HG03135 (cell line): ENCODE results near the gene BRWD1.
"Not testable (repeated sequence)": the region's sequence is repeated elsewhere in the genome, so short reads cannot be mapped to it uniquely, and the experiment has no call there.

Experiments
- ATAC-seq: cut with Tn5 transposase; IDR thresholded peaks from one replicate; pipeline ENCODE4 v1.9.1; 2021; ENCODE audit warnings: mild to moderate bottlenecking, moderate library complexity; ENCODE audit not compliant: unreplicated experiment

Gene BRWD1

GRCh38 chr21:39178421-39178820 lies 135.0 kb downstream of the BRWD1 start:
- no peak for ATAC-seq

- ATAC-seq = no peak
Observed at GRCh38 chr21:39176271-39176709, 137.1 kb downstream of the BRWD1 start.

GRCh38 chr21:39175665-39176064 lies 137.8 kb downstream of the BRWD1 start:
- ATAC-seq = no peak

- no peak for ATAC-seq
Observed at GRCh38 chr21:39175154-39175553, 138.3 kb downstream of the BRWD1 start.

DNA sequence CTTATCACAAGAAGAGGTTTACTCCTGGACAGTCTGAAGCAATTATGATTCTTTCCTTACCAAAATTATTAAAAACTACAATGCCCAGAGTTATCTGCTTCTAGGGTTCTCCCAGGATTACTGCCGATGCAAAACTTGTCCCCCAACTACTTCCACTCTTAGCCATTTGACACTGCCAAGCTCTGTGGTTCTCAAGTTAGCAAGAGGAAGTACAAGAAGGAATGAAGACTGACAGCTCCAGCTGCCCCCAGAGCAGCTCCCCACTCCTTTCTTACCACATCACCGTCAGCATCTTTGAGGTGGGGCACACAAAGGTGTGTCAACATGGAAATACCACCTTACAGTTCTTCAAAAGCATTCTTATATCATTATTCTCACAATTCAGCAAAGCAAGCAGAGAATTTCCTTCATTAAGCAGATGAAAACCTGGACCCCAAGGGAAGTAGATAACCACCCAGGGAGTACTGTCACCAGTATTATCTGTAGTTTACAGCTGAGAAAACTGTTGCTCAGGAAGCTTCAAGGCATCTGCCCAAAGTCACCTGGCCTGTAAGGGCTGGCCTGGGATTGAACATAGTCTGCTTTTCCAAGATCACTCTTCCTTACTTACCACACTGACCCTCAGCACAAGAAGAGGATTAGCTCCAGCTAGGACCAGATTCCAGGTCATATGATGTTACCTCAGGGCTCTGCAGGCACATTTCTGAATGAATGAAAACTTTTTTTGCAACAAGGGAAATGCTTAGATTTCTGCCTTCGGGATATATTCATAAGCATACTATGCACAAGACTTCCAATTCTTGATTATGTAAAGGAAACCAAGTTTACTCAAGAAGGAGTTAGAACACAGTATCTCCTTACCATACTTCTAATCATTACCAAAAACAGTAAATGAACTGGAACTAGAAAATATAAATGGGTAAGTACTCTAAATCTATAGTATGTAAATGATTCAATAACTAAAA lies 139.4 kb downstream of the BRWD1 start:
- ATAC-seq = no peak

GRCh38 chr21:39169906-39170305 lies 143.5 kb downstream of the BRWD1 start:
- no peak for ATAC-seq

DNA sequence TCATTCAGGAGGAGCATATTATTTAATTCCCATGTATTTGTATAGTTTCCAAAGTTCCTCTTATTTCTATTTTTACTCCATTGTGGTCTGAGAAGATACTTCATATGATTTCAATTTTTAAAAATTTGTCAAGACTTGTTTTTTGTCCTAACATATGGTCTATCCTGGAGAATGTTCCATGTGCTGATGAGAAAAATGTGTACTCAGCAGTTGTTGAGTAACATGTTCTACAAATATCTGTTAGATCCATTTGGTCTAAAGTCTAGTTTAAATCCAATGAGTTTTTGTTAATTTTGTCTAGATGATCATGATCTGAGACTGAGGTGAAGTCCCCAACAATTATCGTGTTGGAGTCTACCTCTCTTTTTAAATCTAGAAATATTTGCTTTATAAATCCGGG lies 144.6 kb downstream of the BRWD1 start:
- no peak for ATAC-seq

DNA sequence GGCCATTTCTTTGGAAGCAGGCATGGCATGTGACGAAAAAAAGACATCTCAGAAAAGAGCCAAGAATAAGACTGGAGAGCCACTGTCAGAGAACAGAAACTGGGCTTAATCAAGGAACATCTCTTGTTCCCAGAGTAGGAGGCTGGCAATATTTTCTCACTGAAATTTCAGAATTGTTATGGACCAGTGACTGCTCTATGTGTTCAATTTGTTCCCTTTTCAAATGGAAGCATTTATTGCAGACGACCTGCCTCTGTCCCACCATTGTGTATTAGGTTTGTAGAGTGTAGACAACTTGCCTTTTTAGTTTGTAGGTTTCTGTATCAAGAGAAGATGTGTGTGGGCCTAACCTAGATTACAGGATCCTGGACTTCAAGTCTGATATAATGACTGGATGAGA lies 148.9 kb downstream of the BRWD1 start:
- ATAC-seq = no peak

DNA sequence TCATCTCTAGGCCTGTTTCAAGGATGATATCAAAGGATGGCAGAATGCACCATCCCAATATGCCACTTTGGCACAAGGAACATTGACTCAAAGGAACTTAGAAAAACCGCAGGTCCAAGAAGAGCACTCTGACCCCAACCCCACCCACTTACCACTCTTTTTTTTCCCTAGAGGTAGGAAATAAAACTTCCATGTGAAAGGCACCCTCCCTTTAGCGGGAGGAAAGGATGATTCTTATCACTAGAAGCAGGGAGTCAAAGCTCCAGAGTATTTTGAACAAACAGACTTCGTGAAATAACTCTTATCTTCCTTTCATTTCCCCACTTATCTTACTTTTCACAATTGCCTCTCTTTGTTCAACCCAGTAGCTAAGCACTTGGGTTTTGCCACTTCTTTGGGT lies 152.4 kb downstream of the BRWD1 start:
- ATAC-seq = no peak

- ATAC-seq = no peak
Observed at GRCh38 chr21:39159342-39160063, 153.9 kb downstream of the BRWD1 start.

- ATAC-seq = not testable (repeated sequence)
Observed at GRCh38 chr21:39157241-39157640, 156.2 kb downstream of the BRWD1 start.

DNA sequence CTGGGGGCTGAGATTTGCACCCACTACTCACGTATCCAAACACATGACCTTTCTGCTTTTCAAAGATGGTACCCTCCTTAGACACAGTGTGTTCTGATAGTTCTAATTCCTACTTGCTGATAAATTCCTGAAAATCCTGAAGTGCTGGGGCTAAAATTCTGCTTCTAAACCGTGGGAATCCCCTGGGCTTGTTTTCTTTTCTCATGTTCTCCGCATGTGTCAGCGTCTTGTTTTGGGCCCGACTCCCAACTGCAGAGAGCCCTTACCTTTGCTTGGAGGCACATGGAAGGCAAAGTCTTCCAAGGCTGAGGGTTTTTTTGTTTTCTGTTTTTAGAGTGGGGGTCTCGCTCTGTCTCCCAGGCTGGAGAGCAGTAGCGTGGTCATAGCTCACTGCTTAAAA lies 157.4 kb downstream of the BRWD1 start:
- no peak for ATAC-seq

- no peak for ATAC-seq
Observed at GRCh38 chr21:39155578-39155977, 157.9 kb downstream of the BRWD1 start.

- ATAC-seq = no peak
Observed at GRCh38 chr21:39153842-39154241, 159.6 kb downstream of the BRWD1 start.

- ATAC-seq = no peak
Observed at GRCh38 chr21:39153373-39153772, 160.1 kb downstream of the BRWD1 start.

GRCh38 chr21:39152271-39152670 lies 161.2 kb downstream of the BRWD1 start:
- no peak for ATAC-seq

- no peak for ATAC-seq
Observed at GRCh38 chr21:39150877-39151276, 162.6 kb downstream of the BRWD1 start.

GRCh38 chr21:39150316-39150715 lies 163.1 kb downstream of the BRWD1 start:
- no peak for ATAC-seq

DNA sequence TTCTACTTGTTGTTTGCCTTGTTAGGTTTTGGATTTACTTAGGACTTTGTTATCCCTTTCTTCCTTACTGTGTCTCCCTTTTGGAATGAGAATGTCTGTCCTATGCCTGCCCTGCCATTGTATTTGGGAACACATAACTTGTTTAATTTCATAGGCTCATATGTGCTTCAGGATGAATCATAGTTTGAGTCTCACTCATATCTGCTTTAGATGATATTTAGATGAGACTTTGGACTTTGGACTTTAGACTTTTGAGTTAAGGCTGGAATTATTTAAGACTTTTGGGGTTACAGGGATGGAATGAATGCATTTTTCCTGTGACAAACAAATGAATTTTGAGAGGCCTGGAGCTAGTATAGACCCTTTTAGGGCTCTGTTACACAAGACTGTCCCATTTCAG lies 163.6 kb downstream of the BRWD1 start:
- no peak for ATAC-seq

DNA sequence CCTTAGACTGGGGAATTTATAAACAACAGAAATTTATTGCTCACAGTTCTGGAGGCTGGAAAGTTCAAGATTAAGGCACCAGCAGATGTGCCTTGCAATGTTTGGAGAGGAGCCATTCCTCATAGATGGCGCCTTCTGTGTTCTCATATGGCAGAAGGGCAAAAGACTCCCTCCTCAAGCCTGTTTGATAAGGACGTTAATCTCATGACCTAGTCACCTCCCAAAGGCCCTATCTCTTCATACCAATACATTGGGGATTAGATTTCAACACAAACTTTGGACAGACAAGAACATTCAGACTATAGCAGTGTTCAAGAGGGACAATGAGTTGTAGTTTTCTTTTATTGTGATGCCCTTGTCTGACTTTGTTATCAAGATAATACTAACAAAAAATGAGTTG lies 164.5 kb downstream of the BRWD1 start:
- no peak for ATAC-seq

GRCh38 chr21:39144191-39144590 lies 169.2 kb downstream of the BRWD1 start:
- no peak for ATAC-seq

- no peak for ATAC-seq
Observed at GRCh38 chr21:39142972-39143371, 170.5 kb downstream of the BRWD1 start.
